IMR-90 (cell line): ENCODE data around the gene COL5A2.

ENCODE experiments used
- BHLHE40 ChIP-seq: fragments of 150-350 bp; IDR thresholded peaks from 2 replicates; pipeline ENCODE4 v1.6.1; 2016; ENCODE audit warnings: mild to moderate bottlenecking, low read depth, low read length
- CEBPB ChIP-seq: IDR thresholded peaks from 2 replicates; pipeline ENCODE4 v1.6.1; 2012; ENCODE audit warnings: low read depth, low read length, improper control_type of control experiment
- CHD1 ChIP-seq: IDR thresholded peaks from 2 replicates; pipeline ENCODE4 v1.6.1; 2012; ENCODE audit warnings: low read depth, low read length, improper control_type of control experiment
- FOS ChIP-seq: fragments of 150-350 bp; IDR thresholded peaks from 2 replicates; pipeline ENCODE4 v1.6.1; 2016; ENCODE audit warnings: low read depth, low read length
- MAFK ChIP-seq: IDR thresholded peaks from 2 replicates; pipeline ENCODE4 v1.6.1; 2012; ENCODE audit warnings: low read depth, low read length, improper control_type of control experiment
- MAZ ChIP-seq: IDR thresholded peaks from 2 replicates; pipeline ENCODE4 v1.6.1; 2012; ENCODE audit warnings: low read depth, mild to moderate bottlenecking, low read length, improper control_type of control experiment, moderate library complexity, borderline replicate concordance
- POLR2A ChIP-seq: IDR thresholded peaks from 2 replicates; pipeline ENCODE4 v1.6.1; 2012; ENCODE audit warnings: mild to moderate bottlenecking, low read depth, low read length
- RAD21 ChIP-seq: IDR thresholded peaks from 2 replicates; pipeline ENCODE4 v1.6.1; 2012; ENCODE audit warnings: low read length, improper control_type of control experiment
- RCOR1 ChIP-seq: IDR thresholded peaks from 2 replicates; pipeline ENCODE4 v1.6.1; 2012; ENCODE audit warnings: mild to moderate bottlenecking, low read length, improper control_type of control experiment; ENCODE audit not compliant: insufficient replicate concordance
- SMC3 ChIP-seq: fragments of 150-350 bp; IDR thresholded peaks from 2 replicates; pipeline ENCODE4 v1.6.1; 2016; ENCODE audit warnings: low read depth, mild to moderate bottlenecking, antibody characterized with exemption, low read length, moderate library complexity
- TF ChIP-seq, protein P1 (sequence below): conservative IDR thresholded peaks from 2 replicates; pipeline ENCODE4 v1.5.1; 2012; ENCODE audit warnings: mild to moderate bottlenecking, low read depth, low read length, improper control_type of control experiment
- TF ChIP-seq, protein P2 (sequence below): fragments of 150-350 bp; IDR thresholded peaks from 2 replicates; pipeline ENCODE4 v1.6.1; 2017; ENCODE audit warnings: mild to moderate bottlenecking, antibody characterized with exemption, low read length, low read depth

DNA sequence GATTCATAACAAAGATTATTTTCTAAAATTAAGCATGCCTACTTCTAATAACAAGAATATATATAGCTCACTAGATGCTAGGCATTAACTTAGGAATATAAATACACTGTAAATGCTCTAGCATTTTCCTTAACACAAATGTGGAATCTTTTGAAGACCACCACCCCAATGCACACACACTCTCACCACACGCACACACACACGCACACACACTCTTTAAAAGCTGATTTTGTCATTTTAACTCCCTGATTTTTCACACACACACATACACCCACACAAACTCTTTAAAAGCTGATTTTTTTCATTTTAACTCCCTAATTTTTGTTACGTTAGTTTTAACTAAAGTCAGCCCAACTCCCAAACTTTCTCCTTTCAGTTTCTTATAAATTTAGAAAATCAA is 3.0 kb downstream of the COL5A2 start:
- TF ChIP-seq MAZ, result no peak
- TF ChIP-seq POLR2A, result no peak
- TF ChIP-seq, protein P1, sequence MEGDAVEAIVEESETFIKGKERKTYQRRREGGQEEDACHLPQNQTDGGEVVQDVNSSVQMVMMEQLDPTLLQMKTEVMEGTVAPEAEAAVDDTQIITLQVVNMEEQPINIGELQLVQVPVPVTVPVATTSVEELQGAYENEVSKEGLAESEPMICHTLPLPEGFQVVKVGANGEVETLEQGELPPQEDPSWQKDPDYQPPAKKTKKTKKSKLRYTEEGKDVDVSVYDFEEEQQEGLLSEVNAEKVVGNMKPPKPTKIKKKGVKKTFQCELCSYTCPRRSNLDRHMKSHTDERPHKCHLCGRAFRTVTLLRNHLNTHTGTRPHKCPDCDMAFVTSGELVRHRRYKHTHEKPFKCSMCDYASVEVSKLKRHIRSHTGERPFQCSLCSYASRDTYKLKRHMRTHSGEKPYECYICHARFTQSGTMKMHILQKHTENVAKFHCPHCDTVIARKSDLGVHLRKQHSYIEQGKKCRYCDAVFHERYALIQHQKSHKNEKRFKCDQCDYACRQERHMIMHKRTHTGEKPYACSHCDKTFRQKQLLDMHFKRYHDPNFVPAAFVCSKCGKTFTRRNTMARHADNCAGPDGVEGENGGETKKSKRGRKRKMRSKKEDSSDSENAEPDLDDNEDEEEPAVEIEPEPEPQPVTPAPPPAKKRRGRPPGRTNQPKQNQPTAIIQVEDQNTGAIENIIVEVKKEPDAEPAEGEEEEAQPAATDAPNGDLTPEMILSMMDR, result no peak
- no peak for TF ChIP-seq MAFK
- TF ChIP-seq RCOR1, result no peak
- TF ChIP-seq, protein P2, sequence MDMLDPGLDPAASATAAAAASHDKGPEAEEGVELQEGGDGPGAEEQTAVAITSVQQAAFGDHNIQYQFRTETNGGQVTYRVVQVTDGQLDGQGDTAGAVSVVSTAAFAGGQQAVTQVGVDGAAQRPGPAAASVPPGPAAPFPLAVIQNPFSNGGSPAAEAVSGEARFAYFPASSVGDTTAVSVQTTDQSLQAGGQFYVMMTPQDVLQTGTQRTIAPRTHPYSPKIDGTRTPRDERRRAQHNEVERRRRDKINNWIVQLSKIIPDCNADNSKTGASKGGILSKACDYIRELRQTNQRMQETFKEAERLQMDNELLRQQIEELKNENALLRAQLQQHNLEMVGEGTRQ, result no peak
- TF ChIP-seq CHD1, result no peak
- no peak for TF ChIP-seq CEBPB
- TF ChIP-seq BHLHE40, result no peak
- no peak for TF ChIP-seq FOS
- no peak for TF ChIP-seq RAD21
- no peak for TF ChIP-seq SMC3
